Central memory CD8-positive, alpha-beta T cell (primary cell): ENCODE measurements around the gene TEAD1.
"Not testable (repeated sequence)": the region's sequence is repeated elsewhere in the genome, so short reads cannot be mapped to it uniquely, and the experiment has no call there.

Experiments
- ATAC-seq: fragments of 150-1000 bp; cut with Tn5 transposase; replicated peaks from 2 replicates; pipeline ENCODE4 v1.10.0; 2022; ENCODE audit warnings: mild to moderate bottlenecking, moderate FRiP score, moderate number of reproducible peaks; ENCODE audit not compliant: poor library complexity, severe bottlenecking; ENCODE audit errors: extremely low read depth
- DNase-seq, 2 donors: peaks; one replicate each; pipeline ENCODE4 v3.0.0; 2021; ENCODE audit warnings: low spot score in 2 of 2
- H3K27ac Mint-ChIP-seq: one replicate; pipeline ENCODE4 v1.8.0; 2022; ENCODE audit warnings: low read depth, mild to moderate bottlenecking, moderate library complexity, mixed read lengths
- H3K27me3 Mint-ChIP-seq: one replicate; pipeline ENCODE4 v1.8.0; 2022; ENCODE audit warnings: mixed read lengths
- H3K36me3 Mint-ChIP-seq: one replicate; pipeline ENCODE4 v1.8.0; 2022; ENCODE audit warnings: mild to moderate bottlenecking, moderate library complexity, mixed read lengths; ENCODE audit not compliant: insufficient read depth
- H3K4me1 Mint-ChIP-seq: one replicate; pipeline ENCODE4 v1.8.0; 2022; ENCODE audit warnings: mixed read lengths
- H3K4me3 Mint-ChIP-seq: one replicate; pipeline ENCODE4 v1.8.0; 2022; ENCODE audit warnings: mild to moderate bottlenecking, moderate library complexity, mixed read lengths
- H3K9me3 Mint-ChIP-seq: one replicate; pipeline ENCODE4 v1.8.0; 2022; ENCODE audit warnings: mixed read lengths

The TEAD1 gene

GRCh38 chr11:12758117-12758516, 83.9 kb downstream of the TEAD1 start:
- H3K9me3 Mint-ChIP-seq, DNase-seq, ATAC-seq, H3K36me3 Mint-ChIP-seq, H3K4me3 Mint-ChIP-seq, H3K4me1 Mint-ChIP-seq, H3K27ac Mint-ChIP-seq: not testable (repeated sequence)
- peaks cover 64% of the 10 kb centered on the region for H3K27me3 Mint-ChIP-seq

- no peak for DNase-seq
- Mint-ChIP-seq H3K36me3 (no peaks in the 10 kb centered on the region), H3K27me3 (peaks cover 67% of the 10 kb centered on the region), H3K4me1 (no peaks in the 10 kb centered on the region), H3K9me3 (no peaks in the 10 kb centered on the region), H3K27ac (no peak overlapping the region), H3K4me3 (no peak overlapping the region)
- ATAC-seq: no peak
Observed at GRCh38 chr11:12761029-12761428, 86.8 kb downstream of the TEAD1 start.

GRCh38 chr11:12762278-12762677, 88.1 kb downstream of the TEAD1 start:
- peaks cover 62% of the 10 kb centered on the region for H3K27me3 Mint-ChIP-seq
- no peaks in the 10 kb centered on the region for H3K36me3 Mint-ChIP-seq
- no peak overlapping the region for H3K27ac Mint-ChIP-seq
- H3K9me3 Mint-ChIP-seq: no peaks in the 10 kb centered on the region
- H3K4me1 Mint-ChIP-seq: no peaks in the 10 kb centered on the region
- ATAC-seq (no peak), DNase-seq (no peak)
- no peak overlapping the region for H3K4me3 Mint-ChIP-seq

GRCh38 chr11:12762696-12763324, 88.6 kb downstream of the TEAD1 start:
- Mint-ChIP-seq H3K4me1 (no peaks in the 10 kb centered on the region), H3K9me3 (no peaks in the 10 kb centered on the region), H3K27me3 (peaks cover 62% of the 10 kb centered on the region), H3K36me3 (no peaks in the 10 kb centered on the region), H3K27ac (no peak overlapping the region), H3K4me3 (no peak overlapping the region)
- DNase-seq (no peak), ATAC-seq (no peak)

DNA sequence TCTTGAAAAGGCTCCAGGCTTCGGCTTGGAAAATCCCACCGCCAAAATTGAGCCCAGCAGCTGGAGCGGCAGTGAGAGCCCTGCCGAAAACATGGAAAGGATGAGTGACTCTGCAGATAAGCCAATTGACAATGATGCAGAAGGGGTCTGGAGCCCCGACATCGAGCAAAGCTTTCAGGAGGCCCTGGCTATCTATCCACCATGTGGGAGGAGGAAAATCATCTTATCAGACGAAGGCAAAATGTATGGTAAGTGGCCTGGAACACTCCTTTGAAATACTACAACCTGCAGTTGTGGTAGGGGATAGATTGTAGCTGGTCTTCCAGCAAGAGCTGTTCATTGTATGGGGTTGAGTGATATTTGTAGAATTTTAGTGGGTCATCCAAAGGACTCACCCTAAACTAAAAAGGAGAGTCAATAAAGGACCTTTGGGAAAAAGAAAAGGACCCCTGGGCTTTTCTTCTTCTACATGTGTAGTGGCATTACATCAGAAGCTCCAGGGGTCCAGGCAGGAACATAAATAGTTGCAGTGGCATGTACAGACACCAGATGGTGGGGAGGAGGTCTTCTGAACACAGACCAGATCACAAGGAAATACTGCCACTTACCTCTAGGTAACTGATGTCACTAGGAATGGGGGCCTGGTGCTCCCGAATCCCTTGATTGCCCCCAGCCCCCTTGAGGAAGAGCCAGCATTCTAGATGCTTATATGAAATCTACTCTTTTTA, 90.1 kb downstream of the TEAD1 start:
- peaks cover 54% of the 10 kb centered on the region for H3K27me3 Mint-ChIP-seq
- DNase-seq (no peak), ATAC-seq (no peak)
- no peaks in the 10 kb centered on the region for H3K9me3 Mint-ChIP-seq
- no peak overlapping the region for H3K4me3 Mint-ChIP-seq
- no peaks in the 10 kb centered on the region for H3K4me1 Mint-ChIP-seq
- no peak overlapping the region for H3K27ac Mint-ChIP-seq
- no peaks in the 10 kb centered on the region for H3K36me3 Mint-ChIP-seq

DNA sequence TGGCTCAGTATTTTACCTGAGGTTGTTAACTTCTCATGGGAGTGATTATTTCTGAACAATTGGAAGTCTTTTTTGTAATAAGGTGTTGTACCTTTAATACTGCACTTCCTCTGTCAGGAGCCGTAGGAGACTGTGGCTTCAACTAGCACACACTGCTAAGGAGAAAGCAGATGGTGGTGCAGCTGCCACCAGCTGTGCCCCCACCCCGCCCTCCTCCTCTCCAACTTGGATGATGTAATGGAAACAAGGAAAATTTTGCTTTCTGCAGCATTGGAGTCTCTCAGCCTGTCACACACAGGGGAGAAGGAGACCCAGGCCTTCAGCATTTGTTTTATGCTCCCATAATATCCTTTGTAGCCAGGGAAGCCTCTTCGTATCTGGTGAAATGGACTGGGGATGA, 91.2 kb downstream of the TEAD1 start:
- Mint-ChIP-seq H3K27ac (no peak overlapping the region), H3K9me3 (no peaks in the 10 kb centered on the region), H3K4me1 (no peaks in the 10 kb centered on the region), H3K4me3 (no peak overlapping the region), H3K36me3 (no peaks in the 10 kb centered on the region), H3K27me3 (peaks cover 43% of the 10 kb centered on the region)
- DNase-seq: no peak
- ATAC-seq: no peak

DNA sequence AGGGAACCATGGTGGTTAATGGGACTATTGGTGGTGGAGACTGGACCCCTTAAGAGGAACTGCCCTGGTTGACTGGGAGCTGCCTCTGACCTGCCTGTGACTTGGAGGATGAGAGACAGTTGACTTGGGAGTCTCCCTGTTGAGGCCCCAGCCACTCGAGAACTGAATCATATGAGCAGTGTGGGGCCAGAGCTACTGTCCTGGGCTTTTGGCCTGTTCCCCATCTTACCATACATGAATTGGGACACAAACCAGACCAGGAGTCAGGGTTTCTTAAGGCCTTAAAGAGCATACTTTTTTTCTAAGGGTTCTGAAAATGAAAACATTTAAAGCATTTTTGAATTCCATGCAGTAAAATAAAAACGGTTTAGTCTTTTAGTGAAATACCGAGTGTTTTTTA, 92.8 kb downstream of the TEAD1 start:
- Mint-ChIP-seq H3K4me1 (peaks cover 2% of the 10 kb centered on the region), H3K36me3 (no peaks in the 10 kb centered on the region), H3K9me3 (no peaks in the 10 kb centered on the region), H3K4me3 (no peak overlapping the region), H3K27ac (no peak overlapping the region), H3K27me3 (peaks cover 28% of the 10 kb centered on the region)
- ATAC-seq (no peak), DNase-seq (no peak)

DNA sequence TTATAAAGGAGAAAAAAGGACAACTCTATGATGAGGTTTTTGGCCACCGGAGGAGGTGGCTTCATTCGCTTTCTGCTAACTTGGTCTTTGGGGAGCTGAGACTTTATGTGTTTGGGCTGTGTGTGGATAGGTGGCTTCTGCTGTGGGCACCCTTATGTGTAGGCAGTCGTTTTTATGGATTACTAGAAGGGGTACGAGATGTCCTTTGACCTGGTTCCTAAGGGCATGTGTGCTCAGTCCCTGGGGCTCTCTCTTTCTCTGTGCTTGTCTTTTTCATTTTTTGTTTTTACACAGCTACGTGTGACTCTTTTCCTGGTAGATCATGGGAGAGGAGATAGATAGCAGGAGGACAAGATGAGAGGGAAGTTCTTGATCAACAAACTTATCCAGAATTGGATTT, 93.4 kb downstream of the TEAD1 start:
- Mint-ChIP-seq H3K9me3 (no peaks in the 10 kb centered on the region), H3K4me3 (no peak overlapping the region), H3K36me3 (no peaks in the 10 kb centered on the region), H3K4me1 (peaks cover 5% of the 10 kb centered on the region), H3K27ac (no peak overlapping the region), H3K27me3 (peaks cover 22% of the 10 kb centered on the region)
- DNase-seq (no peak), ATAC-seq (no peak)

DNA sequence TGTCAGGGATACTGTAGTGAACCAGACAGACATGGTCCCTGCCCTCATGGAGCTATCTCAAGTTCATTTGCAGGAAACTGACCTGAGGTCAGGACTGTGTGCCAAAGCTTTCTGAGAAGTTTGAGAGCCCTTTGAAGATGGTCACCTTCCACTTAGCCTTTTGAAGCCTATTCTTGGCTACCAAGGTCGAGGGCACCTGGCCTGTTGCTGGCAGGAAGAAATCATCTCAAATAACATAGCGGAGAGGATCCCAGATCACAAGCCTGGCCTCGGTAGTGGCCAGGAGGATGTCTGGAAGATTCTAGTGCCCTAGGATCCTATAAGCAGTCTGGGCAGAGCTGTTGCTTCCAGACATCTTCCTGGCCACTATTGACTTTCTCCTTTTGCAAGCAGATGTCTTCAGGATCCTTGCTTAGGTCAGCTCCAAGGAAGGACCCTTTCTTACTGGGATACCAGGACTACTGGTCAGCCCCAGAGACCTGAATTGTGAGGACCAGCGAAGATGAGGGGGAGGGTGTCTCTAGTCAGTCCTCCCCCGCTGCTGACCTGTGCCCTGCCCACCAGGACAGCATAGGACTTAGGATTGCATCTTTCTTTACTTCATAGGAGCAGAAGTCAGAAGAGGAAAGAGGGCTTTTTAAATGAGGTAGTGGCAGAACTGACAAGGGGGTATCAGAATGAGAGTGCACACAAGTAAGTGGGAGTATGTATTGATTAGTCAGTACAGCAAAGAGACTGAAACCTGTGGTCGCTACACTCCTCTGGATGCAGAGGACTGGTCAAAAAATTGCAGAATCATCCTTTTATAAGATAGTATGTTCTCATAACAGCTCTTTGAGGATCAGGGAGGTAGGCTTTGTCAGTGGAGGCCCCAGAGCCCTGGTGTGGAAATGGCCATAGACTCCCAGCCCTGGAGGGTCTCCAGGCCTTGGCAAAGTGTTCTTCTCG, 94.8 kb downstream of the TEAD1 start:
- Mint-ChIP-seq H3K36me3 (no peaks in the 10 kb centered on the region), H3K27me3 (peaks cover 15% of the 10 kb centered on the region), H3K27ac (no peak overlapping the region), H3K9me3 (no peaks in the 10 kb centered on the region), H3K4me1 (peaks cover 5% of the 10 kb centered on the region), H3K4me3 (no peak overlapping the region)
- DNase-seq (no peak), ATAC-seq (no peak)

GRCh38 chr11:12769834-12770345, 95.7 kb downstream of the TEAD1 start:
- Mint-ChIP-seq H3K9me3 (no peaks in the 10 kb centered on the region), H3K4me3 (no peak overlapping the region), H3K27ac (no peak overlapping the region), H3K36me3 (no peaks in the 10 kb centered on the region), H3K27me3 (peaks cover 15% of the 10 kb centered on the region), H3K4me1 (peaks cover 5% of the 10 kb centered on the region)
- DNase-seq (no peak), ATAC-seq (no peak)

DNA sequence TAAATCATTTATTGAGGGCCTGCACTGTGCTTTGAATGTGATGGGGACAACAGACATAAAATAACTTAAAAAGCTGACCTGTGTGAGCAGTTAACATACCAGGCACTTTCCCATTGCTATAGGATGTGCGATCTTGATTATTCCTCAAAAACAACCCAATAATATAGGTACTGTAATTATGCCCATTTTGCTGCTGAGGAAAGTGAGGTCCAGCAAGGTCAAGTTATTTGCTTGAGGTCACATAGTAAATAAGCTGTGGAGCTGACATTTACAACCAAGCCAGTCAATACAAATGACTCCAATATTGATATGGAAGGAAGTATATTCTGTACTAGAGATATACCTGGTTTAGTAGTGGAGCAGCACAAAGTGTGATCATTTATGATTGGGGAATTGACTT, 96.2 kb downstream of the TEAD1 start:
- H3K4me3 Mint-ChIP-seq: no peak overlapping the region
- ATAC-seq (no peak), DNase-seq (no peak)
- no peak overlapping the region for H3K27ac Mint-ChIP-seq
- H3K27me3 Mint-ChIP-seq: peaks cover 21% of the 10 kb centered on the region
- no peaks in the 10 kb centered on the region for H3K36me3 Mint-ChIP-seq
- peaks cover 5% of the 10 kb centered on the region for H3K4me1 Mint-ChIP-seq
- no peaks in the 10 kb centered on the region for H3K9me3 Mint-ChIP-seq

GRCh38 chr11:12770966-12771597, 96.9 kb downstream of the TEAD1 start:
- H3K36me3 Mint-ChIP-seq: no peaks in the 10 kb centered on the region
- H3K4me3 Mint-ChIP-seq: no peak overlapping the region
- ATAC-seq (no peak), DNase-seq (no peak)
- H3K4me1 Mint-ChIP-seq: peaks cover 5% of the 10 kb centered on the region
- peaks cover 27% of the 10 kb centered on the region for H3K27me3 Mint-ChIP-seq
- H3K9me3 Mint-ChIP-seq: no peaks in the 10 kb centered on the region
- H3K27ac Mint-ChIP-seq: no peak overlapping the region
